PFSK-1 (cell line): ENCODE results near the gene CACNA1H.

ENCODE experiments used
- FOXP2 ChIP-seq: optimal IDR thresholded peaks from 2 replicates; pipeline ENCODE3; 2011; ENCODE audit warnings: borderline replicate concordance, control low read depth, inconsistent platforms; ENCODE audit not compliant: insufficient read depth; ENCODE audit errors: extremely low read length, extremely low read depth
- POLR2AphosphoS5 ChIP-seq: IDR thresholded peaks from 2 replicates; pipeline ENCODE4 v1.6.1; 2012; ENCODE audit warnings: low read depth, mild to moderate bottlenecking, control low read depth, low read length, moderate library complexity
- REST ChIP-seq, 2 experiments: IDR thresholded peaks; 2 replicates each; pipeline versions ENCODE4 v1.6.1 to v1.8.0; 2011 to 2012; ENCODE audit warnings: low read depth in 2 of 2, low read length in 2 of 2, control low read depth in 1 of 2, inconsistent platforms in 1 of 2, mild to moderate bottlenecking in 1 of 2, moderate library complexity in 1 of 2; ENCODE audit not compliant: insufficient read depth in 1 of 2
- SIN3A ChIP-seq: IDR thresholded peaks from 2 replicates; pipeline ENCODE4 v1.6.1; 2012; ENCODE audit warnings: mild to moderate bottlenecking, low read length, moderate library complexity, borderline replicate concordance; ENCODE audit not compliant: insufficient read depth
- TAF1 ChIP-seq: IDR thresholded peaks from 2 replicates; pipeline ENCODE4 v1.6.1; 2012; ENCODE audit warnings: low read length, control low read depth, borderline replicate concordance; ENCODE audit not compliant: insufficient read depth

Gene CACNA1H

GRCh38 chr16:1125471-1125870 lies 27.4 kb upstream of the CACNA1H start:
- no peak for TF ChIP-seq POLR2AphosphoS5
- TF ChIP-seq SIN3A = no peak
- no peak for TF ChIP-seq FOXP2
- no peak for TF ChIP-seq TAF1
- no peak for TF ChIP-seq REST (IDR thresholded peaks at IDR 0.05; ENCODE audit: insufficient read depth in 1 of 2, low read depth in 2 of 2, low read length in 2 of 2)

GRCh38 chr16:1126044-1126443 lies 26.9 kb upstream of the CACNA1H start:
- no peak for TF ChIP-seq REST (IDR thresholded peaks at IDR 0.05; ENCODE audit: insufficient read depth in 1 of 2, low read depth in 2 of 2, low read length in 2 of 2)
- no peak for TF ChIP-seq POLR2AphosphoS5
- no peak for TF ChIP-seq FOXP2
- TF ChIP-seq TAF1 = no peak
- TF ChIP-seq SIN3A = no peak

GRCh38 chr16:1126586-1126985 lies 26.3 kb upstream of the CACNA1H start:
- no peak for TF ChIP-seq REST (IDR thresholded peaks at IDR 0.05; ENCODE audit: insufficient read depth in 1 of 2, low read depth in 2 of 2, low read length in 2 of 2)
- TF ChIP-seq POLR2AphosphoS5 = no peak
- no peak for TF ChIP-seq FOXP2
- no peak for TF ChIP-seq TAF1
- no peak for TF ChIP-seq SIN3A

DNA sequence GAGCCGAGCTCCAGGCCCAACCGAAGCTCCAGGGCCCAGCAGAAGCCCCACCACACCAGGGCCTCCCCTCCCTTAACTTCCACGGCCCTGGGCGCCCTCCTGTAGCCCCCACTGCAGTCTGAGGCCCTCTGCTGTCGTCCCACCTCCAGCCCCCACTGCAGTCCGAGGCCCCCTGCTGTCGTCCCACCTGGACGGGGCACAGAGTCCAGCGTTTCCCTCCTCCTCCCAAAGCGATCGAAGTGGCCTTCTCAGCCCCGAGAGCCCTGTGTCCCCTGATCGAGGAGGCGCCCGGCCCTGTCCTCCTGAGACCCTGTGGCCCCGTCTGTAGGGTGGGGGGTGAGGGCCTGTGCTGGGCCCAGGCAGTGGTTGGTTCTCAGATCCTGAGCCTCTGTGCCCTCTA lies 25.8 kb upstream of the CACNA1H start:
- TF ChIP-seq FOXP2 = no peak
- TF ChIP-seq TAF1 = no peak
- TF ChIP-seq SIN3A = no peak
- TF ChIP-seq REST (IDR thresholded peaks at IDR 0.05; ENCODE audit: insufficient read depth in 1 of 2, low read depth in 2 of 2, low read length in 2 of 2) = no peak
- no peak for TF ChIP-seq POLR2AphosphoS5

GRCh38 chr16:1127971-1128715 lies 24.8 kb upstream of the CACNA1H start:
- no peak for TF ChIP-seq POLR2AphosphoS5
- TF ChIP-seq SIN3A = no peak
- TF ChIP-seq TAF1 = no peak
- no peak for TF ChIP-seq FOXP2
- no peak for TF ChIP-seq REST (IDR thresholded peaks at IDR 0.05; ENCODE audit: insufficient read depth in 1 of 2, low read depth in 2 of 2, low read length in 2 of 2)
